Liver (tissue), 3 donors: ENCODE measurements around the gene ZNF614.

Experiments used
- CTCF ChIP-seq: fragments of 150-350 bp; IDR thresholded peaks from 2 replicates; pipeline ENCODE4 v1.5.1; 2017; ENCODE audit warnings: improper control_type of control experiment, low read depth, low read length; ENCODE audit not compliant: missing input control
- GABPA ChIP-seq, 2 donors: IDR thresholded peaks in 1 of 2; conservative IDR thresholded peaks in 1 of 2; 2 replicates each; pipeline ENCODE4 v1.6.1; 2016; ENCODE audit warnings: antibody characterized with exemption in 2 of 2, mild to moderate bottlenecking in 1 of 2, moderate library complexity in 1 of 2
- RAD21 ChIP-seq, 2 donors: IDR thresholded peaks; 2 replicates each; pipeline ENCODE4 v1.6.1; 2016; ENCODE audit warnings: antibody characterized with exemption in 2 of 2, mild to moderate bottlenecking in 2 of 2
- REST ChIP-seq: IDR thresholded peaks from 2 replicates; pipeline ENCODE4 v1.6.1; 2016; ENCODE audit warnings: antibody characterized with exemption, mild to moderate bottlenecking
- SP1 ChIP-seq: IDR thresholded peaks from 2 replicates; pipeline ENCODE4 v1.6.1; 2018; ENCODE audit warnings: antibody characterized with exemption, mild to moderate bottlenecking
- ZBTB33 ChIP-seq: IDR thresholded peaks from 2 replicates; pipeline ENCODE4 v1.6.1; 2016; ENCODE audit warnings: antibody characterized with exemption
- donor health status: healthy.
- donor health status: healthy.

GRCh38 chr19:52066258-52066863 lies 38.2 kb upstream of the ZNF614 start:
- TF ChIP-seq CTCF, result no peak
- TF ChIP-seq SP1, result no peak
- TF ChIP-seq RAD21 (IDR thresholded peaks at IDR 0.05), result no peak
- no peak for TF ChIP-seq REST
- TF ChIP-seq ZBTB33, result no peak
- no peak for TF ChIP-seq GABPA (IDR thresholded peaks at IDR 0.05 in 1 of 2, conservative IDR thresholded peaks at IDR 0.05 in 1 of 2)
